HG02678 (cell line): Measurements from ENCODE around the gene FOXD4L3.
"Not testable (repeated sequence)": the region's sequence is repeated elsewhere in the genome, so short reads cannot be mapped to it uniquely, and the experiment has no call there.

ENCODE experiments used
- ATAC-seq: cut with Tn5 transposase; IDR thresholded peaks from one replicate; pipeline ENCODE4 v1.9.1; 2021; ENCODE audit warnings: mild to moderate bottlenecking, moderate library complexity; ENCODE audit not compliant: unreplicated experiment

Gene FOXD4L3

DNA sequence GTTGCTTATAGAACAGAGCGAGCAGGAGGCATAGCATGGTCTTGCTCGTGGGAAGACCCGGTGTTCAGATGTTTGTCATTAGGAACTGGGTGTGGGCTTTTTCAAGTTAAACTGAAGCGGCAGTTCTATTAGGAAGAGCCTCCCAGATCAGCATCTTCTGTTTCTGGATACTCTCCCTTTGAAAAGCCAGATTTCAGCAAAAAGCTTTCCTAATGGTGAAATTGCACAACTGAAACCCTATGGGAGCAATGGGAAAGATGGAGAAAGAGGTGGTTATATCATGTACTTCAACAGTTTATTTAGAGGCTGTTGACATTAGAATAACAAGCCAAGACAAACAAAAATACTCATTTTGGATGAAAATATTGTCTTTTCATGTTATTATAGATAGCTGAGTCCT lies 41.3 kb downstream of the FOXD4L3 start:
- ATAC-seq, result not testable (repeated sequence)

DNA sequence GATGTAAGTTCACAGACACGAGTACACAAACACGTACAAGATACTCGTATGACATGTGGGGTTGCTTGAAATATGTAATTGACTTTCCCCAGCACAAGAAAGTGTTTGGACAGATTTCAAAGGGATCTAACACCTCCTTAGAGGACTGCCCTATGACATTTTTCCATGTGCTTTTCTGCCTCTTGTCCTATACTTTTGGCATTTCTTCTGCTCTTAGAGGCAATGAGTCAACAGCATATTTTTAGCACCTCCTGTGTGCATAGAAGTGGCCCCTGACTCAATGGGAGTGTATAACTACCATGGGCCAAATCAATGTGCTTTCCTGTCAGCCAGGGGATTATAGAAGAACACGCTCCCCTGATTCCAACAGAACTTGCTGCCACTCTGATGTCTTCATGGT lies 49.0 kb downstream of the FOXD4L3 start:
- ATAC-seq, result not testable (repeated sequence)
